Fibroblast of lung (primary cell): ENCODE measurements around the gene RCAN3. TPM values are rescaled to one million over a fixed set of nuclear protein-coding genes. Genes with fewer than 3 reads are reported as not detected.

ENCODE experiments used
- DNase-seq, 2 donors: peaks; one replicate each; pipeline versions ENCODE4 v3.0.0 to v3.0.0-alpha.2; 2010; ENCODE audit warnings: low read depth in 2 of 2
- H2AFZ ChIP-seq: 2 replicates; pipeline ENCODE4 v1.5.1; 2012; ENCODE audit warnings: low read length, control low read depth, inconsistent platforms
- H3K27ac ChIP-seq: 2 replicates; pipeline ENCODE4 v1.5.1; 2011; ENCODE audit warnings: low read length, control low read depth; ENCODE audit not compliant: insufficient read depth
- H3K27me3 ChIP-seq: 2 replicates; pipeline ENCODE4 v1.5.1; 2011; ENCODE audit warnings: mild to moderate bottlenecking, low read length; ENCODE audit not compliant: control insufficient read depth, insufficient read depth
- H3K36me3 ChIP-seq: 2 replicates; pipeline ENCODE4 v1.5.1; 2011; ENCODE audit warnings: low read length; ENCODE audit not compliant: control insufficient read depth, insufficient read depth
- H3K4me1 ChIP-seq: 2 replicates; pipeline ENCODE4 v1.5.1; 2011; ENCODE audit warnings: low read length; ENCODE audit not compliant: control insufficient read depth, insufficient read depth; ENCODE audit errors: extremely low read depth
- H3K4me2 ChIP-seq: 2 replicates; pipeline ENCODE4 v1.5.1; 2011; ENCODE audit warnings: low read length, control low read depth; ENCODE audit not compliant: insufficient read depth; ENCODE audit errors: extremely low read depth
- H3K4me3 ChIP-seq, 4 experiments: fragments of 200-600 bp in 1 of 4; sonication (generic) in 1 of 4; replicated peaks in 1 of 4; 2 replicates each; pipeline ENCODE4 v1.5.1; 2011 to 2016; ENCODE audit warnings: low read length in 4 of 4, low read depth in 3 of 4, mild to moderate bottlenecking in 3 of 4, control low read depth in 2 of 4, inconsistent platforms in 1 of 4, mixed read lengths in 1 of 4; ENCODE audit not compliant: insufficient read depth in 1 of 4; ENCODE audit errors: control extremely low read depth in 1 of 4
- H3K79me2 ChIP-seq: 2 replicates; pipeline ENCODE4 v1.5.1; 2012; ENCODE audit warnings: mild to moderate bottlenecking, low read length, inconsistent platforms; ENCODE audit not compliant: control insufficient read depth, insufficient read depth
- H3K9ac ChIP-seq: 2 replicates; pipeline ENCODE4 v1.5.1; 2011; ENCODE audit warnings: mild to moderate bottlenecking, low read length, control low read depth; ENCODE audit not compliant: insufficient read depth
- H3K9me3 ChIP-seq: 2 replicates; pipeline ENCODE4 v1.5.1; 2012; ENCODE audit warnings: low read depth, low read length; ENCODE audit not compliant: control insufficient read depth, insufficient read depth
- H4K20me1 ChIP-seq: 2 replicates; pipeline ENCODE4 v1.5.1; 2011; ENCODE audit warnings: low read length; ENCODE audit not compliant: control insufficient read depth, insufficient read depth; ENCODE audit errors: extremely low read depth
- EZH2 ChIP-seq: IDR thresholded peaks from 2 replicates; pipeline ENCODE4 v1.5.1; 2012; ENCODE audit warnings: low read length, control low read depth, mild to moderate bottlenecking; ENCODE audit errors: missing control alignments
- polyA plus RNA-seq, 2 donors: library from polyadenylated mRNA; depleted of rRNA in 1 of 2; stranded (reverse) in 1 of 2; unstranded in 1 of 2; fragments of >200 nt; gene quantifications; 2 replicates each; pipeline ENCODE4 v1.2.1, GENCODE V29; 2011 to 2012; ENCODE audit warnings: missing spikeins in 1 of 2
- total RNA-seq: library from RNA; depleted of rRNA; stranded (reverse); fragments of >200 nt; gene quantifications from 2 replicates; pipeline ENCODE4 v1.2.1, GENCODE V29; 2014
- TF ChIP-seq, protein P1 (sequence below), 2 donors: IDR thresholded peaks in 1 of 2; conservative IDR thresholded peaks in 1 of 2; 1 replicate in 1 of 2; 2 replicates in 1 of 2; pipeline ENCODE4 v1.5.1; 2011 to 2012; ENCODE audit warnings: low read length in 2 of 2, control low read depth in 1 of 2, inconsistent platforms in 1 of 2, low read depth in 1 of 2, mild to moderate bottlenecking in 1 of 2

Gene RCAN3
- total and polyA plus RNA-seq, 2 donors (not counting 1 experiment from before 2014, with no cell fraction given): 5.0 to 17.3 TPM

GRCh38 chr1:24551960-24552571 is 49.4 kb downstream of the RCAN3 start:
- Histone ChIP-seq H3K4me2 (no peak overlapping the region), H3K27ac (no peak overlapping the region), H3K79me2 (no peaks in the 10 kb centered on the region), H3K4me1 (no peaks in the 10 kb centered on the region), H4K20me1 (no peaks in the 10 kb centered on the region), H2AFZ (no peak overlapping the region), H3K27me3 (peaks cover 22% of the 10 kb centered on the region), H3K36me3 (no peaks in the 10 kb centered on the region), H3K9me3 (no peaks in the 10 kb centered on the region), H3K4me3 (no peak overlapping the region), H3K9ac (no peak overlapping the region)
- peak; percentile 14 to 28 for DNase-seq
- TF ChIP-seq, protein P1, sequence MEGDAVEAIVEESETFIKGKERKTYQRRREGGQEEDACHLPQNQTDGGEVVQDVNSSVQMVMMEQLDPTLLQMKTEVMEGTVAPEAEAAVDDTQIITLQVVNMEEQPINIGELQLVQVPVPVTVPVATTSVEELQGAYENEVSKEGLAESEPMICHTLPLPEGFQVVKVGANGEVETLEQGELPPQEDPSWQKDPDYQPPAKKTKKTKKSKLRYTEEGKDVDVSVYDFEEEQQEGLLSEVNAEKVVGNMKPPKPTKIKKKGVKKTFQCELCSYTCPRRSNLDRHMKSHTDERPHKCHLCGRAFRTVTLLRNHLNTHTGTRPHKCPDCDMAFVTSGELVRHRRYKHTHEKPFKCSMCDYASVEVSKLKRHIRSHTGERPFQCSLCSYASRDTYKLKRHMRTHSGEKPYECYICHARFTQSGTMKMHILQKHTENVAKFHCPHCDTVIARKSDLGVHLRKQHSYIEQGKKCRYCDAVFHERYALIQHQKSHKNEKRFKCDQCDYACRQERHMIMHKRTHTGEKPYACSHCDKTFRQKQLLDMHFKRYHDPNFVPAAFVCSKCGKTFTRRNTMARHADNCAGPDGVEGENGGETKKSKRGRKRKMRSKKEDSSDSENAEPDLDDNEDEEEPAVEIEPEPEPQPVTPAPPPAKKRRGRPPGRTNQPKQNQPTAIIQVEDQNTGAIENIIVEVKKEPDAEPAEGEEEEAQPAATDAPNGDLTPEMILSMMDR (conservative IDR thresholded peaks at IDR 0.05 in 1 of 2, IDR thresholded peaks at IDR 0.05 in 1 of 2; ENCODE audit: low read depth in 1 of 2, low read length in 2 of 2): no peak
- TF ChIP-seq EZH2: no peak

DNA sequence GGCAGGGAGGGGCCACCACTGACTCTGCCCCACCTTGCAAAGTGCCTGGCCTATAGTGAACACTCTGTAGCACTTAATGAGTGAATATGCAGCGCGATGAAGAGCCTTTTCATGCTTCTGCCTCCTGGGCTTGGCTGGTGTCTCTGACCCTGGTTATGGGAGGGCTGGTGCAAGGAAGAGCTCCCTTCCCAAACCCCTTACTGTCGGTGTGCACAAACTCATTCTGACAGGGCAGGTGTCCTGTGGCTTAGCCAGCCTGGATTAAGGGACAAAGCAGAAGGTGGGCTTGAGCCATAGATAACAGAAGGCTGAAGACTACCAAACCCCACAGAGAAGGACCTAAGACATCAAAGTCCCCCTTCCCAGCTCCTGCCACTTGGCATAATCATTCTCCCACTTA is 51.3 kb downstream of the RCAN3 start:
- no peak overlapping the region for H3K4me3 ChIP-seq
- H3K9ac ChIP-seq: no peak overlapping the region
- no peak for TF ChIP-seq EZH2
- TF ChIP-seq, protein P1 (conservative IDR thresholded peaks at IDR 0.05 in 1 of 2, IDR thresholded peaks at IDR 0.05 in 1 of 2; ENCODE audit: low read depth in 1 of 2, low read length in 2 of 2): no peak
- H3K4me2 ChIP-seq: no peak overlapping the region
- no peaks in the 10 kb centered on the region for H3K9me3 ChIP-seq
- H2AFZ ChIP-seq: no peak overlapping the region
- H3K27me3 ChIP-seq: peaks cover 23% of the 10 kb centered on the region
- H4K20me1 ChIP-seq: no peaks in the 10 kb centered on the region
- H3K27ac ChIP-seq: no peak overlapping the region
- no peaks in the 10 kb centered on the region for H3K79me2 ChIP-seq
- no peaks in the 10 kb centered on the region for H3K36me3 ChIP-seq
- no peak for DNase-seq
- H3K4me1 ChIP-seq: no peaks in the 10 kb centered on the region

DNA sequence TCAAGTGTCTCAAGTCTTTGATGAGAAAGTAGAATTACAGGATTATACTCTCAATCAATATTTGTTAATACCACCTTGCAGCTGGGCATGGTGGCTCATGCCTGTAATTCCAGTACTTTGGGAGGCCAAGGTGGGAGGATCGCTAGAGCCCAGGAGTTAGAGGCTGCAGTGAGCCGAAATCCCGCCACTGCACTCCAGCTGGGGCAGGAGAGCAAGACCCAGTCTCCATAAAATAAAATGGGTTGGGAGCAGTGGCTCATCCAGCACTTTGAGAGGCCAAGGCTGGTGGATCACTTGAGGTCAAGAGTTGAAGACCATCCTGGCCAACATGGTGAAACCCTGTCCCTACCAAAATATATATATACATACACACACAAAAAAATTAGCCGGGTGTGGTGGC is 52.1 kb downstream of the RCAN3 start:
- H4K20me1 ChIP-seq: no peaks in the 10 kb centered on the region
- no peak overlapping the region for H3K4me2 ChIP-seq
- no peaks in the 10 kb centered on the region for H3K79me2 ChIP-seq
- no peak overlapping the region for H2AFZ ChIP-seq
- no peak overlapping the region for H3K9ac ChIP-seq
- H3K27me3 ChIP-seq: peaks cover 23% of the 10 kb centered on the region
- H3K4me3 ChIP-seq: no peak overlapping the region
- no peaks in the 10 kb centered on the region for H3K36me3 ChIP-seq
- no peak for DNase-seq
- TF ChIP-seq, protein P1 (conservative IDR thresholded peaks at IDR 0.05 in 1 of 2, IDR thresholded peaks at IDR 0.05 in 1 of 2; ENCODE audit: low read depth in 1 of 2, low read length in 2 of 2): no peak
- no peak for TF ChIP-seq EZH2
- H3K4me1 ChIP-seq: no peaks in the 10 kb centered on the region
- no peaks in the 10 kb centered on the region for H3K9me3 ChIP-seq
- H3K27ac ChIP-seq: no peak overlapping the region
